Naive thymus-derived CD4-positive, alpha-beta T cell (primary cell): ENCODE results near the gene TTC17. TPM values are rescaled to one million over a fixed set of nuclear protein-coding genes. Genes with fewer than 3 reads are reported as not detected.
A peak's percentile ranks its signal among the peaks of the same experiment; 100 is the strongest.

ENCODE experiments used
- ATAC-seq: fragments of 150-1000 bp; cut with Tn5 transposase; 2 replicates; pipeline ENCODE4 v1.10.0; 2021; ENCODE audit warnings: mild to moderate bottlenecking, moderate library complexity
- CTCF ChIA-PET: fragments of 350-600 bp; sonication (Branson Sonifier 250); formaldehyde crosslinking; loops from one replicate; lab custom pipeline; 2021; ENCODE audit warnings: antibody characterized with exemption; lab: Charles Lee
- POLR2A ChIA-PET: fragments of 350-600 bp; sonication (Branson Sonifier 250); formaldehyde crosslinking; loops from one replicate; lab custom pipeline; 2021; ENCODE audit warnings: antibody characterized with exemption, inconsistent platforms; lab: Charles Lee
- DNase-seq, 9 donors: peaks; one replicate each; pipeline versions ENCODE4 v3.0.0 to v3.0.0-alpha.2; 2020 to 2022; ENCODE audit warnings: mixed read lengths in 1 of 9
- H3K27ac ChIP-seq: one replicate; pipeline ENCODE4 v1.7.0; 2013; ENCODE audit warnings: mild to moderate bottlenecking, low read depth, low read length, moderate library complexity
- H3K27me3 ChIP-seq, 2 donors: one replicate each; pipeline ENCODE4 v1.7.0; 2013; ENCODE audit warnings: low read length in 2 of 2, mild to moderate bottlenecking in 2 of 2, moderate library complexity in 2 of 2; ENCODE audit not compliant: control insufficient read depth in 2 of 2, insufficient read depth in 2 of 2
- H3K36me3 ChIP-seq, 3 experiments: 1 replicate in 2 of 3; 2 replicates in 1 of 3; pipeline ENCODE4 v1.7.0; 2013; ENCODE audit warnings: low read length in 3 of 3, mild to moderate bottlenecking in 3 of 3, moderate library complexity in 1 of 3; ENCODE audit not compliant: insufficient read depth in 3 of 3, control insufficient read depth in 2 of 3
- H3K4me1 ChIP-seq, 2 donors: one replicate each; pipeline ENCODE4 v1.7.0; 2013; ENCODE audit warnings: low read length in 2 of 2, mild to moderate bottlenecking in 2 of 2, moderate library complexity in 1 of 2; ENCODE audit not compliant: control insufficient read depth in 2 of 2, insufficient read depth in 2 of 2
- H3K4me3 ChIP-seq: 2 replicates; pipeline ENCODE4 v1.7.0; 2013; ENCODE audit warnings: mild to moderate bottlenecking, low read length
- H3K9me3 ChIP-seq, 3 experiments: 1 replicate in 2 of 3; 2 replicates in 1 of 3; pipeline ENCODE4 v1.7.0; 2013; ENCODE audit warnings: low read length in 3 of 3; ENCODE audit not compliant: control insufficient read depth in 2 of 3
- H3K27ac Mint-ChIP-seq, 9 donors: one replicate each; pipeline ENCODE4 v1.8.0; 2020 to 2022; ENCODE audit warnings: mixed read lengths in 9 of 9, mild to moderate bottlenecking in 8 of 9, moderate library complexity in 5 of 9, inconsistent platforms in 2 of 9
- H3K27me3 Mint-ChIP-seq, 5 donors: one replicate each; pipeline ENCODE4 v1.8.0; 2021 to 2022; ENCODE audit warnings: mixed read lengths in 5 of 5, mild to moderate bottlenecking in 1 of 5
- H3K36me3 Mint-ChIP-seq, 5 donors: one replicate each; pipeline ENCODE4 v1.8.0; 2020 to 2022; ENCODE audit warnings: mixed read lengths in 5 of 5, mild to moderate bottlenecking in 3 of 5, inconsistent platforms in 1 of 5
- H3K4me1 Mint-ChIP-seq, 7 donors: one replicate each; pipeline ENCODE4 v1.8.0; 2020 to 2022; ENCODE audit warnings: mixed read lengths in 7 of 7, mild to moderate bottlenecking in 3 of 7, inconsistent platforms in 1 of 7
- H3K4me3 Mint-ChIP-seq, 10 donors: one replicate each; pipeline ENCODE4 v1.8.0; 2020 to 2022; ENCODE audit warnings: mild to moderate bottlenecking in 10 of 10, mixed read lengths in 10 of 10, moderate library complexity in 6 of 10, inconsistent platforms in 2 of 10
- H3K9me3 Mint-ChIP-seq, 11 donors: one replicate each; pipeline ENCODE4 v1.8.0; 2020 to 2022; ENCODE audit warnings: mixed read lengths in 11 of 11, mild to moderate bottlenecking in 4 of 11, inconsistent platforms in 1 of 11, moderate library complexity in 1 of 11
- intact Hi-C, 2 donors: fragments of 100-400 bp; cut with micrococcal nuclease; formaldehyde crosslinking; loops; one replicate each; pipeline ENCODE4 v1.15.1; 2023
- polyA plus RNA-seq, 2 donors: library from polyadenylated mRNA; unstranded; fragments of 300-500 nt; fragmentation: Illumina TruSeq; gene quantifications; one replicate each; pipeline ENCODE4 v1.2.3, GENCODE V29; 2021
- total RNA-seq, 6 experiments: library from RNA in 5 of 6; stranded (reverse) in 5 of 6; gene quantifications; 1 replicate in 5 of 6; 2 replicates in 1 of 6; pipeline ENCODE4 v1.2.3 and lab custom pipeline; 2021 to 2026

Gene TTC17
- total and polyA plus RNA-seq, 7 experiments from 2014 or later, result 45.9 to 132 (median 97.9) TPM

DNA sequence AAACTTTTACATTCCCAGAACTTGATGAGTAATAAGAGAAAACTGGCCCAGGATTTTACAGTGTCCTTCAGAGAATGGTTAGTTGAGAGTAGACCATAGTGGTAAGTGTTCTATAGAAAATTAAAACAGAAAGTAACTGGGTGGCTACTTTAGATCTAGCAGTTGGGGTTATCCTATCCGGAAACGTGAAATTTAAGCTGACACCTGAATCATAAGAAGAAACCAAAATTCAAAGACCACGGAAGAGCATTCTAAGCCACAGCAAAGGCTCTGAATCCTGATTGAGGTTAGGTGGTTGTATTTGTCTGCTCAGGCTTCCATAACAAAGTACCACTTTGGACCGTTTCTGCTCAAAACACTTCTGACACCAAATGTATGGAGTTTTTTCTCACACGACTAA is 34.0 kb downstream of the TTC17 start:
- ChIA-PET CTCF (no interaction called here), POLR2A (no interaction called here)
- H3K4me3 ChIP-seq, result no peak overlapping the region
- intact Hi-C loops, result loop anchor here in 1 of 2 donors (2.0 kb wide), 2 partner anchors 26 to 34 kb away; partner anchors contain the start of gene TTC17
- Mint-ChIP-seq H3K4me1 (peaks cover 0 to 33% (median 7%) of the 10 kb centered on the region in 7 donors), H3K27me3 (no peaks in the 10 kb centered on the region), H3K27ac (peak overlapping the region in 6 of 9 donors; percentile 7 to 76 (median 42)), H3K9me3 (no peaks in the 10 kb centered on the region), H3K4me3 (peak overlapping the region in 2 of 10 donors; percentile 7 to 69), H3K36me3 (peaks cover 20 to 56% (median 36%) of the 10 kb centered on the region in 5 donors)
- H3K27me3 ChIP-seq, result no peaks in the 10 kb centered on the region
- ATAC-seq (peak; percentile 20), DNase-seq (peak in 2 of 9 donors; percentile 0 to 8)
- H3K27ac ChIP-seq, result no peak overlapping the region
- no peaks in the 10 kb centered on the region for H3K4me1 ChIP-seq
- H3K9me3 ChIP-seq, result no peaks in the 10 kb centered on the region
- peaks cover 3 to 61% (median 8%) of the 10 kb centered on the region in 3 experiments for H3K36me3 ChIP-seq

GRCh38 chr11:43393765-43394355 is 35.1 kb downstream of the TTC17 start:
- Histone ChIP-seq H3K4me3 (no peak overlapping the region), H3K27ac (no peak overlapping the region), H3K36me3 (peaks cover 6 to 67% (median 16%) of the 10 kb centered on the region in 3 experiments), H3K4me1 (no peaks in the 10 kb centered on the region), H3K27me3 (no peaks in the 10 kb centered on the region), H3K9me3 (no peaks in the 10 kb centered on the region)
- intact Hi-C loops, result loop anchor here in 1 of 2 donors (2.0 kb wide), 2 partner anchors 25 to 35 kb away; partner anchors contain the start of gene TTC17
- no peak for DNase-seq
- no peak overlapping the region for H3K4me3 Mint-ChIP-seq
- H3K4me1 Mint-ChIP-seq, result peaks cover 0 to 32% (median 7%) of the 10 kb centered on the region in 7 donors
- no peak for ATAC-seq
- H3K9me3 Mint-ChIP-seq, result no peaks in the 10 kb centered on the region
- H3K36me3 Mint-ChIP-seq, result peaks cover 20 to 67% (median 46%) of the 10 kb centered on the region in 5 donors
- H3K27ac Mint-ChIP-seq, result peak overlapping the region in 1 of 9 donors; percentile 71
- POLR2A ChIA-PET, result no interaction called here
- H3K27me3 Mint-ChIP-seq, result no peaks in the 10 kb centered on the region
- CTCF ChIA-PET, result no interaction called here

DNA sequence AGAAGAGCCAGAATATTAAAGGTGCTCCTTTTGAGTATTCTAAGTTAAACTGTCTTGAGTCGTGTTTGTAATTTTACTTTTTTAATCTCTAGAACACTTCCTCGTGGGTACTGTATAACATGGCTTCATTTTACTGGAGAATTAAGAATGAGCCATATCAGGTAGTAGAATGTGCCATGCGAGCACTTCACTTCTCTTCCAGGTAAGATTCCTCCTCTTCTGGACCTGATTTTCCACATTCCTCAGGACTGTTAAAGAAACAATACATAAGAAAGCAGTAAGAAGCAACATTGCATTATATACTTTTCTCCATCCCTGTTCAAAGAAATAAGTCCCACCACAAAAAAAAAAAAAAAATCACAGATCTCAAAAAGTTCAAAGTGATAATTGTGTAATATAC is 37.9 kb downstream of the TTC17 start:
- H3K4me1 Mint-ChIP-seq, result peaks cover 0 to 33% (median 7%) of the 10 kb centered on the region in 7 donors
- Histone ChIP-seq H3K36me3 (peaks cover 7 to 78% (median 38%) of the 10 kb centered on the region in 3 experiments), H3K27me3 (no peaks in the 10 kb centered on the region), H3K9me3 (no peaks in the 10 kb centered on the region), H3K4me3 (no peak overlapping the region), H3K27ac (no peak overlapping the region), H3K4me1 (no peaks in the 10 kb centered on the region)
- peaks cover 25 to 75% (median 50%) of the 10 kb centered on the region in 5 donors for H3K36me3 Mint-ChIP-seq
- no peak for ATAC-seq
- CTCF ChIA-PET, result interaction anchor here (0.6 kb wide), 1 partner anchor 11 kb away, joined by 3 read pairs; no protein-coding TSS in a partner anchor
- intact Hi-C loops, result no loop called here
- H3K27me3 Mint-ChIP-seq, result no peaks in the 10 kb centered on the region
- DNase-seq, result no peak
- H3K4me3 Mint-ChIP-seq, result no peak overlapping the region
- POLR2A ChIA-PET, result no interaction called here
- H3K9me3 Mint-ChIP-seq, result no peaks in the 10 kb centered on the region
- H3K27ac Mint-ChIP-seq, result no peak overlapping the region

DNA sequence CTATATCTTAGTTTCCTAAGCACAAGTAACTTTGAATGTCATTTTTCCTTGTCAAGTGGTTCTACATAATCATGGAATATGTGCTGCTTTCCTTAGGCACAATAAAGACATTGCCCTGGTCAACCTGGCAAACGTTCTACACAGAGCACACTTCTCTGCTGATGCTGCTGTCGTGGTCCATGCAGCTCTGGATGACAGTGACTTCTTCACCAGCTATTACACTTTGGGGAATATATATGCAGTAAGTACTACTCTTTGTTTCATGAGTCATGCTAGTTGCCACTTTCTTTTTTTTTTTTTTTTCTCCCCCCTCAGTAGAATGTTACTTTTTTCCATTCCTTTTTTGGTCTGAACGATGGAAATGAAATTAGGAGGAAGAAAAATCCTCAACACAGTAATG is 38.5 kb downstream of the TTC17 start:
- H3K4me3 ChIP-seq, result no peak overlapping the region
- Mint-ChIP-seq H3K9me3 (no peaks in the 10 kb centered on the region), H3K4me1 (peaks cover 0 to 33% (median 7%) of the 10 kb centered on the region in 7 donors), H3K4me3 (no peak overlapping the region), H3K27ac (no peak overlapping the region), H3K27me3 (no peaks in the 10 kb centered on the region), H3K36me3 (peaks cover 27 to 75% (median 52%) of the 10 kb centered on the region in 5 donors)
- H3K4me1 ChIP-seq, result no peaks in the 10 kb centered on the region
- intact Hi-C loops, result no loop called here
- H3K27ac ChIP-seq, result no peak overlapping the region
- ATAC-seq, result no peak
- no peaks in the 10 kb centered on the region for H3K9me3 ChIP-seq
- ChIA-PET POLR2A (no interaction called here), CTCF (interaction anchor here (0.6 kb wide), 1 partner anchor 10 kb away, joined by 3 read pairs; no protein-coding TSS in a partner anchor)
- no peaks in the 10 kb centered on the region for H3K27me3 ChIP-seq
- DNase-seq, result no peak
- peaks cover 7 to 82% (median 40%) of the 10 kb centered on the region in 3 experiments for H3K36me3 ChIP-seq

DNA sequence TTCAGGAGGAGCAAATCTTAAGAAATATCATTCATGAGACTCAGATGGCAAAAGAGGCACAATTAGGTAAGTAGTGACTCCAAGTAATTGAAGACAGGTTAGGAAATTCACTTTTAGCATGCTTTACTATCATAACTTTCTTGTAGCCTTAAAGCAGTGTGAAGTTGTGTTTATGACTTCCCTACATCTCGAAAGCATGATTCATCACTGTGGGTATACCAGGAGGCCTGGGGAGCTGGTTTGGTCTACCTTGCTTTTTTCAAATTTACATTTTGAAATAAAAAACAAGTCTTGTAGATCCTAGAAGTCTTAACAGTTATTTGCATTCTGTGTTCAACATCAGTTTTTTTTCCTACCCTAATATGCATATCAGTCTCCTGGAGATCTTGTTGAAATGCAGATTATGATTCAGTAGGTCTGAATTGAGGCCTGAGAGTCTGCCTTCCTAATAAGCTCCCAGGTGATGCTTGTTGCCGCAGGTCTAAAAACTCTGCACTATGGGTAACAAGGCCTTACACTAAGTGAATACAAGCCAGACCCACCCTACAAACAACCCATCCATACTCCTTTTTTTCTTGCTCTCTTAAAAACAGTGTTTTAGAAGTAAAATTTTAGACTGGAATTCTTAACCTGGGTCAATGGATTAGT is 41.4 kb downstream of the TTC17 start:
- ATAC-seq, result no peak
- CTCF ChIA-PET, result no interaction called here
- POLR2A ChIA-PET, result no interaction called here

DNA sequence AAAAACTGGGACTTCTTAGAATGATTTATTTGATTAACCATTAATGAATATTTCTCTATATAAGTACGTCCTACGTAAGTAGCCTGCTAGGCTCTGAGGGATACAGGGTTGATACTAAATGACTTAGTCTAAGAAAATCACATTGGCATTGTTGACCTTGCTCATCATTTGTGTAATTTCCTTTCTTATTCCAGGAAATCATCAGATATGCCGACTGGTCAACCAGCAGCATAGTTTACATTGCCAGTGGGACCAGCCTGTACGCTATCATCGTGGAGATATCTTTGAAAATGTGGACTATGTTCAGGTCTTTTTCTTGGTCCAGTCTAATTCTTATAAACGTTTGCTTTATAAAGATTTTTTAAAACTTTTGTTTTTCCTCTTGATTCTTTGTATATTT is 42.5 kb downstream of the TTC17 start:
- H3K36me3 ChIP-seq, result peaks cover 15 to 88% (median 52%) of the 10 kb centered on the region in 3 experiments
- DNase-seq (no peak), ATAC-seq (no peak)
- no peak overlapping the region for H3K4me3 ChIP-seq
- Mint-ChIP-seq H3K4me1 (peaks cover 0 to 27% (median 0%) of the 10 kb centered on the region in 7 donors), H3K9me3 (no peaks in the 10 kb centered on the region), H3K27me3 (no peaks in the 10 kb centered on the region), H3K36me3 (peaks cover 16 to 78% (median 39%) of the 10 kb centered on the region in 5 donors), H3K27ac (peak overlapping the region in 1 of 9 donors; percentile 17), H3K4me3 (no peak overlapping the region)
- POLR2A ChIA-PET, result no interaction called here
- intact Hi-C loops, result loop anchor here in 1 of 2 donors (5.0 kb wide), 1 partner anchor 89 kb away; the partner anchor contains the start of gene API5
- H3K4me1 ChIP-seq, result no peaks in the 10 kb centered on the region
- CTCF ChIA-PET, result no interaction called here
- H3K9me3 ChIP-seq, result no peaks in the 10 kb centered on the region
- no peak overlapping the region for H3K27ac ChIP-seq
- no peaks in the 10 kb centered on the region for H3K27me3 ChIP-seq

More for the DNA sequence above, 41.4 kb downstream of the TTC17 start:
- Mint-ChIP-seq H3K36me3 (peaks cover 16 to 76% (median 39%) of the 10 kb centered on the region in 5 donors), H3K27ac (peak overlapping the region in 2 of 9 donors; percentile 44 to 56), H3K27me3 (no peaks in the 10 kb centered on the region), H3K9me3 (no peaks in the 10 kb centered on the region), H3K4me1 (peaks cover 0 to 31% (median 0%) of the 10 kb centered on the region in 7 donors), H3K4me3 (no peak overlapping the region)
- no peaks in the 10 kb centered on the region for H3K4me1 ChIP-seq
- no peak for DNase-seq
- no peak overlapping the region for H3K27ac ChIP-seq
- H3K4me3 ChIP-seq, result no peak overlapping the region
- H3K27me3 ChIP-seq, result no peaks in the 10 kb centered on the region
- peaks cover 7 to 81% (median 47%) of the 10 kb centered on the region in 3 experiments for H3K36me3 ChIP-seq
- intact Hi-C loops, result loop anchor here in 1 of 2 donors (5.0 kb wide), 1 partner anchor 88 kb away; the partner anchor contains the start of gene API5
- no peaks in the 10 kb centered on the region for H3K9me3 ChIP-seq
